Endodermal cell (in vitro differentiated cells): Measurements from ENCODE around the gene NAA10. TPM values are rescaled to one million over a fixed set of nuclear protein-coding genes. Genes with fewer than 3 reads are reported as not detected.

Source experiments
- DNase-seq: peaks from one replicate; pipeline ENCODE4 v3.0.0-alpha.2; 2017
- H3K27ac ChIP-seq: 2 replicates; pipeline ENCODE4 v1.5.1; 2013; ENCODE audit warnings: mild to moderate bottlenecking, low read depth, low read length, moderate library complexity
- H3K27me3 ChIP-seq: 2 replicates; pipeline ENCODE4 v1.6.1; 2013; ENCODE audit warnings: mild to moderate bottlenecking, low read length, moderate library complexity; ENCODE audit not compliant: insufficient read depth, control insufficient read depth, poor library complexity, severe bottlenecking
- H3K36me3 ChIP-seq: 2 replicates; pipeline ENCODE4 v1.7.0; 2013; ENCODE audit warnings: mild to moderate bottlenecking, low read length, moderate library complexity; ENCODE audit not compliant: control insufficient read depth, insufficient read depth
- H3K4me1 ChIP-seq: one replicate; pipeline ENCODE4 v1.7.0; 2013; ENCODE audit warnings: low read length; ENCODE audit not compliant: control insufficient read depth, insufficient read depth
- H3K4me3 ChIP-seq: 2 replicates; pipeline ENCODE4 v1.5.1; 2013; ENCODE audit warnings: mild to moderate bottlenecking, low read length, moderate library complexity
- H3K9ac ChIP-seq: 2 replicates; pipeline ENCODE4 v1.6.1; 2013; ENCODE audit warnings: mild to moderate bottlenecking, low read length, moderate library complexity; ENCODE audit not compliant: poor library complexity, severe bottlenecking; ENCODE audit errors: extremely low read depth
- H3K9me3 ChIP-seq: 2 replicates; pipeline ENCODE4 v1.6.1; 2013; ENCODE audit warnings: mild to moderate bottlenecking, low read length, moderate library complexity; ENCODE audit not compliant: control insufficient read depth
- H3K27ac Mint-ChIP-seq: 2 replicates; pipeline ENCODE4 v1.8.0; 2020; ENCODE audit warnings: mixed read lengths
- H3K27me3 Mint-ChIP-seq: 2 replicates; pipeline ENCODE4 v1.8.0; 2021; ENCODE audit warnings: mild to moderate bottlenecking, mixed read lengths; ENCODE audit not compliant: insufficient read depth
- H3K36me3 Mint-ChIP-seq: 2 replicates; pipeline ENCODE4 v1.8.0; 2020; ENCODE audit warnings: low read depth, mixed read lengths
- H3K4me1 Mint-ChIP-seq: 2 replicates; pipeline ENCODE4 v1.8.0; 2020; ENCODE audit warnings: mixed read lengths
- H3K4me3 Mint-ChIP-seq: 2 replicates; pipeline ENCODE4 v1.8.0; 2020; ENCODE audit warnings: mild to moderate bottlenecking, moderate library complexity, mixed read lengths
- H3K9me3 Mint-ChIP-seq: 2 replicates; pipeline ENCODE4 v1.8.0; 2020; ENCODE audit warnings: mild to moderate bottlenecking, mixed read lengths
- whole genome bisulfite sequencing, 2 experiments: methylation state at CpG; one replicate each; pipeline versions ENCODE4 v1.1.5 to v1.1.7; 2013; ENCODE audit warnings: missing lambda C conversion rate in 2 of 2, mixed read lengths in 1 of 2; ENCODE audit not compliant: insufficient coverage in 1 of 2, insufficient read length in 1 of 2; 5-methylcytosine and 5-hydroxymethylcytosine counted together
- total RNA-seq, 2 donors: library from RNA; stranded (reverse); fragmentation: NEBNext Ultra II Directional in 1 of 2; extraction: Animal tissue kit (Norgen Biotek cat#: 25700) in 1 of 2; gene quantifications; 2 replicates in 1 of 2; 3 replicates in 1 of 2; pipeline ENCODE4 v1.2.1, GENCODE V29; 2021
- TF ChIP-seq, protein P1 (sequence below): fragments of 200-600 bp; sonication (generic); conservative IDR thresholded peaks from 2 replicates; pipeline ENCODE4 v1.5.0; 2021; ENCODE audit warnings: antibody characterized with exemption, mild to moderate bottlenecking

Gene NAA10
- total RNA-seq, 2 donors from 2014 or later = 91.6 to 99.3 TPM

DNA sequence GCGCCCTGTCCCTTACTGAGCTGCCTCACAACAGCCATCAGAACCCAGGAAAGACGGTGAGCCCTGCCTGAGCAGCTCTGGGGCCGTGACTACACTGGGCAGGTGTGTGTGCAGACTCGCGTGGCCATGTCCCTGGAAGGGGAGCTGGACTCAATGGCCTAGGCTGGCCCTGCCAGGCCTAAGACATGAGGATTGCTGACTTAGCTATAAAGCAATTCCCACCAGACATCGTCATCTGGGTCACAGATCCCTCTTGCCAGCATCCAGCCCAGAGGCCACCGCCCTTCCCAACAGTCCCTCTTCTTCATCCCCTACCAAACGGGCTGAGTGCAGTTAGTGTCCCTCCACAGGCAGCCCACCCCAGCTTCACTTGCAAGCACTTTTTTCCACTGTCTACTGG, 3.7 kb downstream of the NAA10 start:
- H3K9me3 ChIP-seq = no peaks in the 10 kb centered on the region
- H3K9ac ChIP-seq = no peak overlapping the region
- WGBS, 2 experiments = 88 to 100% methylated on average over 2 to 8 of the region's 8 CpGs
- H3K4me3 Mint-ChIP-seq = no peak overlapping the region
- H3K27me3 Mint-ChIP-seq = no peaks in the 10 kb centered on the region
- no peak overlapping the region for H3K4me3 ChIP-seq
- H3K27ac ChIP-seq = no peak overlapping the region
- H3K36me3 Mint-ChIP-seq = peaks cover 14% of the 10 kb centered on the region
- TF ChIP-seq, protein P1, sequence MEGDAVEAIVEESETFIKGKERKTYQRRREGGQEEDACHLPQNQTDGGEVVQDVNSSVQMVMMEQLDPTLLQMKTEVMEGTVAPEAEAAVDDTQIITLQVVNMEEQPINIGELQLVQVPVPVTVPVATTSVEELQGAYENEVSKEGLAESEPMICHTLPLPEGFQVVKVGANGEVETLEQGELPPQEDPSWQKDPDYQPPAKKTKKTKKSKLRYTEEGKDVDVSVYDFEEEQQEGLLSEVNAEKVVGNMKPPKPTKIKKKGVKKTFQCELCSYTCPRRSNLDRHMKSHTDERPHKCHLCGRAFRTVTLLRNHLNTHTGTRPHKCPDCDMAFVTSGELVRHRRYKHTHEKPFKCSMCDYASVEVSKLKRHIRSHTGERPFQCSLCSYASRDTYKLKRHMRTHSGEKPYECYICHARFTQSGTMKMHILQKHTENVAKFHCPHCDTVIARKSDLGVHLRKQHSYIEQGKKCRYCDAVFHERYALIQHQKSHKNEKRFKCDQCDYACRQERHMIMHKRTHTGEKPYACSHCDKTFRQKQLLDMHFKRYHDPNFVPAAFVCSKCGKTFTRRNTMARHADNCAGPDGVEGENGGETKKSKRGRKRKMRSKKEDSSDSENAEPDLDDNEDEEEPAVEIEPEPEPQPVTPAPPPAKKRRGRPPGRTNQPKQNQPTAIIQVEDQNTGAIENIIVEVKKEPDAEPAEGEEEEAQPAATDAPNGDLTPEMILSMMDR = no peak
- H3K4me1 Mint-ChIP-seq = peaks cover 7% of the 10 kb centered on the region
- DNase-seq = no peak
- H3K27ac Mint-ChIP-seq = no peak overlapping the region
- peaks cover 8% of the 10 kb centered on the region for H3K36me3 ChIP-seq
- H3K27me3 ChIP-seq = no peaks in the 10 kb centered on the region
- peaks cover 69% of the 10 kb centered on the region for H3K9me3 Mint-ChIP-seq
- H3K4me1 ChIP-seq = no peaks in the 10 kb centered on the region

DNA sequence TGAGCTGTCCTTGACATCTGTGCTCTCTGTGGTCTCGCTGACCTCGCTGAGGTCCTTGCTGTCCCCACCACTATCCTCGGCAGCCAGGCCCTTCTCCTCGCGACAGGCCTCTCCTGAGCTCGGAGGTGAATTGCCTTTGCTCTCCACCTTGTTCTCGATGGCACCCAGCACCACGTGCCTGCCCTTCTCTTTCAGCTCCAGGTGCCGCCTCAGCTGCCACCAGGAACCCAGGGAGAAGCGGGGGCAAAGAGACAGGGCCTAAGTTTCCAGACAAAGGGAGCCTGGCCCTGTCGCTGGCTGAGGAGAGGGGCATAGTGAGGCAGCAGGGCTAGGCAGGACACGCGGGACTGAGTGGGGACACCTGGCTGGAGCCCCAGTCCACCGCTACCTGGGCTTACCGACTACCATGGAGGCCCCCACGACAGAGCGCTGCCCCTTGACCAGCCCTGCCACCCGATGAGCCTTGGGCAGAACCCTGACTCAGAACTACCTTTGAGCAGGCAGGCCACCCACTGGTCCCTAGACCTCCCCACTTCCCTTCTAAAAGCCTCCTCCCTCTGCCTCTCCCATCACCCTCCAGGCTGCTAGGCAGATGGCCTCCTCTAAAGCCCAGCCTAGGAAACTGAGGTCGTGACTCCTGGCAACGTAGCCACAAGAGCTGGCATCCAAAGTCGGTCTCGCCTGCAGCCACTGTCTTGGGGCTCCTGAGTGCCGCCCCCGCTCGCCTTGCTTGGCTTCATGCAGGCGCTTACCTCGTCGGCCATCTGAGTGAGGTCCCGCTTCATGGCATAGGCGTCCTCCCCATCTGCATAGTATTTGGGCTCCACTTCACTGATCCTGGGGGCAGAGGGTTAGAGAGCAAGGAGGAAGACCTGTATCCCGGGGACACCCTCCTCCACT, 4.6 kb downstream of the NAA10 start:
- peaks cover 66% of the 10 kb centered on the region for H3K9me3 Mint-ChIP-seq
- H3K4me3 ChIP-seq = no peak overlapping the region
- WGBS, 2 experiments = 94 to 98% methylated on average over 11 to 31 of the region's 31 CpGs

DNA sequence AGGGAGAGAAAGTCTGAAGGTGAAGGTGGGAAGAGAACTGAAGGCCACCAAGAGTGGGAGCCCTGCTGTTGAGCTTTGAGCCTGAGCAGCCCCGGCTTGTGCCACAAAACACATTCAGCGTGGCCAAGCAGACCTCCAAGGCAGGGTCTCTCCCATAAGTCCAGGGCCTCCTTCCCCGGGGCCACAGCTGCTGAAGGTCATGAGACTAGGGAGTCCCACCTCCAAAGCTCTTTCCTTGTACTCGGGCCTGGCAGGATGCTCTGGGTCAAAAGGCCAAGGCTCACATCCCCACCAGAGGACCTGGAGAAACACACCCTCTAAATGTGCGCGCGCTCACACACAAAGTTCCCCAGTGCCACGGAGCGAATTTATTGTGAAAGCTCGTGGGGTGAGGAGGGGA, 5.3 kb downstream of the NAA10 start:
- Mint-ChIP-seq H3K27ac (no peak overlapping the region), H3K4me3 (no peak overlapping the region), H3K4me1 (peaks cover 7% of the 10 kb centered on the region), H3K9me3 (peaks cover 72% of the 10 kb centered on the region), H3K36me3 (peaks cover 14% of the 10 kb centered on the region), H3K27me3 (no peaks in the 10 kb centered on the region)
- no peak overlapping the region for H3K4me3 ChIP-seq
- peaks cover 8% of the 10 kb centered on the region for H3K36me3 ChIP-seq
- TF ChIP-seq, protein P1 = no peak
- 80 to 95% methylated on average over 1 to 10 of the region's 10 CpGs for WGBS, 2 experiments
- no peak for DNase-seq
- no peaks in the 10 kb centered on the region for H3K27me3 ChIP-seq
- H3K9ac ChIP-seq = no peak overlapping the region
- H3K27ac ChIP-seq = no peak overlapping the region
- H3K4me1 ChIP-seq = no peaks in the 10 kb centered on the region
- H3K9me3 ChIP-seq = no peaks in the 10 kb centered on the region

More for the DNA sequence above, 4.6 kb downstream of the NAA10 start:
- H3K4me1 Mint-ChIP-seq = peaks cover 7% of the 10 kb centered on the region
- H3K27ac ChIP-seq = no peak overlapping the region
- H3K9ac ChIP-seq = no peak overlapping the region
- peaks cover 8% of the 10 kb centered on the region for H3K36me3 ChIP-seq
- no peaks in the 10 kb centered on the region for H3K4me1 ChIP-seq
- no peaks in the 10 kb centered on the region for H3K9me3 ChIP-seq
- no peaks in the 10 kb centered on the region for H3K27me3 ChIP-seq
- no peak overlapping the region for H3K4me3 Mint-ChIP-seq
- H3K27ac Mint-ChIP-seq = no peak overlapping the region
- TF ChIP-seq, protein P1 = no peak
- peaks cover 14% of the 10 kb centered on the region for H3K36me3 Mint-ChIP-seq
- no peaks in the 10 kb centered on the region for H3K27me3 Mint-ChIP-seq
- no peak for DNase-seq
